ENCODE data around the gene SLC35B1.

GRCh38 chr17:49715216-49715615 is 7.5 kb upstream of the SLC35B1 start:
- TF ChIP-seq CTCF (IDR thresholded peaks at IDR 0.05) (no peak), REST (IDR thresholded peaks at IDR 0.05; ENCODE audit: insufficient read depth in 1 of 2, low read depth in 2 of 2, low read length in 1 of 2) (no peak), POLR2AphosphoS5 (IDR thresholded peaks at IDR 0.05; ENCODE audit: low read depth, low read length) (no peak)

Data from Panc1 (cell line).